Upper lobe of right lung (tissue), 1 donor: ENCODE data around the gene PLPP6. TPM values are rescaled to one million over a fixed set of nuclear protein-coding genes. Genes with fewer than 3 reads are reported as not detected.

Source experiments
- ATAC-seq: fragments of 200-7000 bp; cut with Tn5 transposase; one replicate; pipeline ENCODE4 v1.9.1; 2020; ENCODE audit warnings: mild to moderate bottlenecking, moderate library complexity
- DNase-seq: peaks from one replicate; pipeline ENCODE4 v3.0.0-alpha.2; 2020
- H3K27ac ChIP-seq: fragments of 200-600 bp; one replicate; pipeline ENCODE4 v1.8.0; 2022
- H3K27me3 ChIP-seq: fragments of 200-600 bp; one replicate; pipeline ENCODE4 v1.8.0; 2022; ENCODE audit warnings: mild to moderate bottlenecking
- H3K36me3 ChIP-seq: fragments of 200-600 bp; one replicate; pipeline ENCODE4 v1.8.0; 2022
- H3K4me1 ChIP-seq: fragments of 200-600 bp; one replicate; pipeline ENCODE4 v1.8.0; 2022
- H3K4me3 ChIP-seq: fragments of 200-600 bp; one replicate; pipeline ENCODE4 v1.8.0; 2022; ENCODE audit warnings: mild to moderate bottlenecking
- H3K9me3 ChIP-seq: fragments of 200-600 bp; one replicate; pipeline ENCODE4 v1.8.0; 2022
- intact Hi-C: fragments of 100-400 bp; cut with DNase I; formaldehyde crosslinking; loops from one replicate; pipeline ENCODE4 v1.11.0; 2022
- total RNA-seq: library from RNA; stranded (reverse); fragmentation: NEBNext Ultra II Directional; extraction: Animal tissue kit (Norgen Biotek cat#: 25700); gene quantifications from one replicate; pipeline ENCODE4 v1.2.1, GENCODE V29; 2021
- TF ChIP-seq, protein P1 (sequence below): fragments of 200-600 bp; IDR thresholded peaks from one replicate; pipeline ENCODE4 v1.8.0; 2022; ENCODE audit warnings: antibody characterized with exemption
- donor health status: DM: no; HTN: yes; CAD: no; lungs with severe emphysema.

The PLPP6 gene
- total RNA-seq, 1 donor from 2014 or later, result 5.5 TPM

DNA sequence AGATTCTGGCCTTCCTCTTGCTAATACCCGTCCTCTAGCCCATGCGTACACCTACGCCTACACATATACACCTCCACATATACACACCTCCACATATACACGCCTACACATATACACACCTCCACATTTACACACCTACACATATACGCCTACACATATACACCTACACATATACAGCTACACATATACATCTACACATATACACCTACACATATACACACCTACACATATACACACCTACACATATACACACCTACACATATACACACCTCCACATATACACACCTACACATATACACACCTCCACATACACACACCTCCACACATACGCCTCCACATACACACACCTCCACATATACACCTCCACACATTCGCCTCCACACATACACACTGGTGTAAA lies 51.8 kb downstream of the PLPP6 start:
- TF ChIP-seq, protein P1, sequence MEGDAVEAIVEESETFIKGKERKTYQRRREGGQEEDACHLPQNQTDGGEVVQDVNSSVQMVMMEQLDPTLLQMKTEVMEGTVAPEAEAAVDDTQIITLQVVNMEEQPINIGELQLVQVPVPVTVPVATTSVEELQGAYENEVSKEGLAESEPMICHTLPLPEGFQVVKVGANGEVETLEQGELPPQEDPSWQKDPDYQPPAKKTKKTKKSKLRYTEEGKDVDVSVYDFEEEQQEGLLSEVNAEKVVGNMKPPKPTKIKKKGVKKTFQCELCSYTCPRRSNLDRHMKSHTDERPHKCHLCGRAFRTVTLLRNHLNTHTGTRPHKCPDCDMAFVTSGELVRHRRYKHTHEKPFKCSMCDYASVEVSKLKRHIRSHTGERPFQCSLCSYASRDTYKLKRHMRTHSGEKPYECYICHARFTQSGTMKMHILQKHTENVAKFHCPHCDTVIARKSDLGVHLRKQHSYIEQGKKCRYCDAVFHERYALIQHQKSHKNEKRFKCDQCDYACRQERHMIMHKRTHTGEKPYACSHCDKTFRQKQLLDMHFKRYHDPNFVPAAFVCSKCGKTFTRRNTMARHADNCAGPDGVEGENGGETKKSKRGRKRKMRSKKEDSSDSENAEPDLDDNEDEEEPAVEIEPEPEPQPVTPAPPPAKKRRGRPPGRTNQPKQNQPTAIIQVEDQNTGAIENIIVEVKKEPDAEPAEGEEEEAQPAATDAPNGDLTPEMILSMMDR, result no peak
- intact Hi-C loops, result no loop called here
- peaks cover 75% of the 10 kb centered on the region for H3K36me3 ChIP-seq
- no peak overlapping the region for H3K27ac ChIP-seq
- no peaks in the 10 kb centered on the region for H3K4me1 ChIP-seq
- ATAC-seq, result peak; percentile 57
- no peak overlapping the region for H3K4me3 ChIP-seq
- no peak for DNase-seq
- no peaks in the 10 kb centered on the region for H3K9me3 ChIP-seq
- no peaks in the 10 kb centered on the region for H3K27me3 ChIP-seq

GRCh38 chr9:4714266-4715016 lies 52.3 kb downstream of the PLPP6 start:
- Histone ChIP-seq H3K4me3 (no peak overlapping the region), H3K36me3 (peaks cover 76% of the 10 kb centered on the region), H3K27ac (no peak overlapping the region), H3K4me1 (no peaks in the 10 kb centered on the region), H3K9me3 (no peaks in the 10 kb centered on the region), H3K27me3 (no peaks in the 10 kb centered on the region)
- TF ChIP-seq, protein P1, result no peak
- intact Hi-C loops, result no loop called here
- no peak for DNase-seq
- no peak for ATAC-seq

Other genes with a start within 250 kb of the PLPP6 start
- 52.7 TPM for gene SLC1A1, start 171.8 kb upstream of the PLPP6 start, total RNA-seq
- 12.6 TPM for gene SPATA6L, start 4.2 kb downstream of the PLPP6 start, total RNA-seq
- 23.6 TPM for gene CDC37L1, start 17.3 kb downstream of the PLPP6 start, total RNA-seq
- gene AK3, start 78.9 kb downstream of the PLPP6 start, total RNA-seq, result 44.2 TPM
- 19.6 TPM for gene RCL1, start 130.7 kb downstream of the PLPP6 start, total RNA-seq